Panc1 (cell line): Measurements from ENCODE around the gene LIN7C. TPM values are rescaled to one million over a fixed set of nuclear protein-coding genes. Genes with fewer than 3 reads are reported as not detected.
A peak's percentile ranks its signal among the peaks of the same experiment; 100 is the strongest.

Experiments used
- ATAC-seq: fragments of 200-7000 bp; cut with Tn5 transposase; 2 replicates; pipeline ENCODE4 v1.9.1; 2020; ENCODE audit warnings: mild to moderate bottlenecking, moderate library complexity
- BruUV-seq: library from RNA; stranded (reverse); fragments of 400-500 nt; replicated peaks from 2 replicates; lab custom pipeline; 2021; lab: Mats Ljungman, UMichigan
- CTCF ChIA-PET: fragments of 300-600 bp; sonication (Branson Sonifier 250); formaldehyde crosslinking; loops from one replicate; lab custom pipeline; 2022; ENCODE audit warnings: antibody characterized with exemption; lab: Charles Lee
- POLR2A ChIA-PET: fragments of 300-600 bp; sonication (Branson Sonifier 250); formaldehyde crosslinking; loops from one replicate; lab custom pipeline; 2022; ENCODE audit warnings: antibody characterized with exemption; lab: Charles Lee
- DNase-seq: peaks from one replicate; pipeline ENCODE4 v3.0.0-alpha.2; 2010; ENCODE audit warnings: low read depth, low spot score
- H3K27ac ChIP-seq: 2 replicates; pipeline ENCODE4 v1.5.1; 2011; ENCODE audit warnings: mild to moderate bottlenecking, low read length, inconsistent platforms
- H3K27me3 ChIP-seq: fragments of 200-500 bp; sonication (Bioruptor generic); 2 replicates; pipeline ENCODE4 v1.6.0; 2014; ENCODE audit warnings: low read length, inconsistent platforms; ENCODE audit not compliant: control insufficient read depth, insufficient read depth
- H3K36me3 ChIP-seq: fragments of 200-500 bp; sonication (Bioruptor generic); 2 replicates; pipeline ENCODE4 v1.5.1; 2014; ENCODE audit warnings: inconsistent platforms, mild to moderate bottlenecking, low read length, moderate library complexity; ENCODE audit not compliant: control insufficient read depth, insufficient read depth
- H3K4me1 ChIP-seq: 2 replicates; pipeline ENCODE4 v1.5.1; 2011; ENCODE audit warnings: inconsistent platforms, mild to moderate bottlenecking, low read length, moderate library complexity; ENCODE audit not compliant: control insufficient read depth, insufficient read depth
- H3K4me3 ChIP-seq, 2 experiments: 2 replicates each; pipeline ENCODE4 v1.5.1; 2011 to 2012; ENCODE audit warnings: low read depth in 2 of 2, low read length in 2 of 2, mild to moderate bottlenecking in 2 of 2, inconsistent platforms in 1 of 2, moderate library complexity in 1 of 2
- H3K9me3 ChIP-seq: fragments of 200-500 bp; sonication (Bioruptor generic); 2 replicates; pipeline ENCODE4 v1.5.1; 2014; ENCODE audit warnings: low read depth, mild to moderate bottlenecking, inconsistent platforms, low read length, moderate library complexity; ENCODE audit not compliant: control insufficient read depth, insufficient read depth
- CTCF ChIP-seq: fragments of 450-650 bp; IDR thresholded peaks from 2 replicates; pipeline ENCODE4 v1.5.1; 2017; ENCODE audit warnings: mild to moderate bottlenecking
- POLR2AphosphoS5 ChIP-seq: IDR thresholded peaks from 2 replicates; pipeline ENCODE4 v1.6.1; 2012; ENCODE audit warnings: mild to moderate bottlenecking, low read depth, low read length, moderate library complexity
- REST ChIP-seq, 2 experiments: IDR thresholded peaks; 2 replicates each; pipeline ENCODE4 v1.6.1; 2011 to 2012; ENCODE audit warnings: low read depth in 2 of 2, control low read depth in 1 of 2, low read length in 1 of 2, mild to moderate bottlenecking in 1 of 2, moderate library complexity in 1 of 2; ENCODE audit not compliant: insufficient read depth in 1 of 2
- SIN3A ChIP-seq: IDR thresholded peaks from 2 replicates; pipeline ENCODE4 v1.6.1; 2012; ENCODE audit warnings: low read depth, mild to moderate bottlenecking, low read length, moderate library complexity, borderline replicate concordance; ENCODE audit not compliant: insufficient read depth
- TCF7L2 ChIP-seq: IDR thresholded peaks from 2 replicates; pipeline ENCODE4 v1.6.1; 2011; ENCODE audit warnings: mild to moderate bottlenecking, low read depth, low read length, inconsistent platforms
- in situ Hi-C: cut with HindIII; loops from 2 replicates; pipeline ENCODE4 v1.10.0; 2016; ENCODE audit warnings: low sequenced_read_pairs, low pct_unique_long_range_greater_than_20kb
- intact Hi-C: fragments of 100-400 bp; cut with micrococcal nuclease; formaldehyde crosslinking; loops from one replicate; pipeline ENCODE4 v1.10.0; 2022; ENCODE audit not compliant: unreplicated experiment
- total RNA-seq: library from RNA; stranded (reverse); gene quantifications from one replicate; pipeline ENCODE4 v1.2.1, GENCODE V29; 2021; ENCODE audit not compliant: unreplicated experiment

The LIN7C gene
- total RNA-seq, 1 experiment from 2014 or later: 44.2 TPM

GRCh38 chr11:27460158-27460978 lies 46.2 kb downstream of the LIN7C start:
- Histone ChIP-seq H3K27ac (no peak overlapping the region), H3K27me3 (no peaks in the 10 kb centered on the region), H3K4me1 (peaks cover 51% of the 10 kb centered on the region), H3K36me3 (no peaks in the 10 kb centered on the region), H3K9me3 (no peaks in the 10 kb centered on the region), H3K4me3 (no peak overlapping the region)
- ChIA-PET CTCF (interaction anchor here (0.6 kb wide), 1 partner anchor 14 kb away, joined by 13 read pairs; no protein-coding TSS in a partner anchor), POLR2A (no interaction called here)
- in situ Hi-C loops (no loop called here), intact Hi-C loops (no loop called here)
- no peak for TF ChIP-seq POLR2AphosphoS5
- TF ChIP-seq CTCF: no peak
- ATAC-seq (no peak), DNase-seq (no peak)
- TSS peak; percentile 0 for BruUV-seq

GRCh38 chr11:27459191-27459590 lies 47.4 kb downstream of the LIN7C start:
- no peak for ATAC-seq
- DNase-seq: no peak
- ChIA-PET POLR2A (no interaction called here), CTCF (no interaction called here)
- intact Hi-C loops (no loop called here), in situ Hi-C loops (no loop called here)
- Histone ChIP-seq H3K4me1 (peaks cover 48% of the 10 kb centered on the region), H3K36me3 (no peaks in the 10 kb centered on the region), H3K4me3 (no peak overlapping the region), H3K27ac (no peak overlapping the region), H3K27me3 (no peaks in the 10 kb centered on the region), H3K9me3 (no peaks in the 10 kb centered on the region)
- no TSS peak for BruUV-seq
- no peak for TF ChIP-seq REST (IDR thresholded peaks at IDR 0.05; ENCODE audit: insufficient read depth in 1 of 2, low read depth in 2 of 2, low read length in 1 of 2)
- TF ChIP-seq SIN3A: no peak
- TF ChIP-seq POLR2AphosphoS5: no peak
- no peak for TF ChIP-seq CTCF
- TF ChIP-seq TCF7L2: no peak
